Measurements from ENCODE around the gene LSM3.

Gene LSM3

GRCh38 chr3:14157951-14158350, 20.7 kb upstream of the LSM3 start:
- DNase-seq (ENCODE audit: low spot score): no peak

DNA sequence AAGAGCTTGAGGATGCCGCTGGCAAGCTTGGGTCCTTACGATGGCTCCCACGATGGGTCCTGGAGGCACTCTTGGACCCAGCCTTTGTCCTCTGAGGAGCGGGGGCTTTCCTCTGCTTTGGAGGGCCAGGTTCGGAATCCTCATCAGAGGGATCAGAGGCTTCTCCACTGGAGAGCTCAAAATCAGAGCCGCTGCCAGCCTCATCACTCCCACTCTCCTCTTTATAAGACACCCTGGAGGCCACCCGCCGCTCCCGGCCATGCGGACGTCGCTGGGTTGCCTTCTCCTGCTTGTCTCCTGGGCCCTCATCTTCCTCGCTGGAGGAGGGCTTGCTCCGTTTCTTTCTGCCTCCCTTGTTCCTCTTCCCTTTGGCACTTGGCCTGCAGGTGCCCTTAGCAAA, 20.2 kb upstream of the LSM3 start:
- DNase-seq (ENCODE audit: low spot score): no peak

DNA sequence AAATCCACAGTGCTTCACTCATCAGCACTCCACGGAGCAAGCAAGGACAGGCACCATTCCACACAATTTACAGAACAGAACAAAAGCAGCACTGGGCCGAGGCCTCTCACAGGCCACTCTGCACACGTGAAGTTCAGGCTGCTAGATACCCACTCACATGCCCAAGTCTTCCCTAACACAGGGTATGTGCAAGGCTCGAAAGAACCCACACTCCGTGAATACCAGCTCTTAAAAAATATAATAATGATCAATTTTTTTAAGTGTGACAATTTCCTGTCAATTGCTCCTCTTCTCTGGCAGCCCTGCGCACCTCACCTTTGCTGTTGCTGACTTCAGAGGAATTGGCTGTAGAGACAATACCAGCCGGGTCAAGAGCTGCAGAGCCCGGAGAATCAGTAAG, 19.2 kb upstream of the LSM3 start:
- no peak for DNase-seq (ENCODE audit: low spot score)

GRCh38 chr3:14161282-14161681, 17.3 kb upstream of the LSM3 start:
- no peak for DNase-seq (ENCODE audit: low spot score)

DNA sequence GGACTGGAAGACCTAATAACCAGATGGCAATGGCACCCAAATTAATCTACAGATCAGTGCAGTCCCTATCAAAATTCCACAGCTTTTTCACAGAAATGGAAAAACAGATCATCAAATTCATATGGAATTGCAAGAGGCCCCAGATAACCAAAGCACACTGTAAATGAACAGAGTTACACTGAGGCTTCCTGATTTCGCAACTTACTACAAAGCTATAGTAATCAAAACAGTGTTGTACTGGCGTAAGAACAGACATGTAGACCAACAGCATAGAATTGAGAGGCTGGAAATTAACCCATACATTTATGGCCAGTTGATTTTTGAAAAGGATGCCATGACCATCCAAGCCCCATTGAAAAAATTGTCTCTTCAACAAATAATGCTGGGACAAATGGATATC, 16.4 kb upstream of the LSM3 start:
- DNase-seq (ENCODE audit: low spot score): no peak

- DNase-seq (ENCODE audit: low spot score): no peak
These were observed 11.6 kb upstream of the LSM3 start for GRCh38 chr3:14166877-14167603.

DNA sequence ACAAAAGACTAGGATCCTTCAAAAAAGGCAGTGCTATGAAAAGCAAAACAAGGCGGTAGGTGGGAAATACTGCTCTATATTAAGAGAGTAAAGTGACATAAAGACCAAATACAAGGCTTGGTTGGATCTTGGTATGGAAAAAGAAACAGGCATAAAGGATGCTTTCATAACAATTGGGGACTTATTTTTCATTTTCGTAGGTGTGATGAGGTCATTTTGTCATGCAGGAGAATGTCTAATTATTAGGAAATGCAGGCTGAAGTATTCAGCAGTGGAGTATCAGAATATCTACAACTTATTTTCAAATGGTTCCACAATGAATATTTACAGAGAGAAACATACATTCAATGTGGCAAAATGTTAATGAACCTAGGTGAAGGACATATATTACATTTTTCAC, 9.2 kb upstream of the LSM3 start:
- no peak for DNase-seq (ENCODE audit: low spot score)

DNA sequence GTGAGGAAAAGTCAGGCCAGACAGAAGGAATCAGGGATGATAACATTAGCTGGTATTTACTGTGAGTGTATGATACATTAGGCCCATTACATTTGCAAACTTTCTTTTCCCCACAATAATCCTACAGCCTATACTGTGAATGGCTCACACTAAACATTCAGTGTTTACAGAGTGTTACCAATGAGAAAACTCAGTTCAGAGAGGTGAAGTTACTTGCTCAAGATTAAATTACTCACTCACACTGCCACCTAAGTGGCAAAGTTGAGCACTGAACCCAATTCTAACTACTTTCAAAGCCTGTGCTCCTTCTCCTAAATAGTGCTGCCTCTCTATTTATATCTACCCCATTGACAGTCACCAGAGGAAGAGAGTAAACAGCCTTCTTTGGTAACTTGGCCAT, 8.7 kb upstream of the LSM3 start:
- no peak for DNase-seq (ENCODE audit: low spot score)

DNA sequence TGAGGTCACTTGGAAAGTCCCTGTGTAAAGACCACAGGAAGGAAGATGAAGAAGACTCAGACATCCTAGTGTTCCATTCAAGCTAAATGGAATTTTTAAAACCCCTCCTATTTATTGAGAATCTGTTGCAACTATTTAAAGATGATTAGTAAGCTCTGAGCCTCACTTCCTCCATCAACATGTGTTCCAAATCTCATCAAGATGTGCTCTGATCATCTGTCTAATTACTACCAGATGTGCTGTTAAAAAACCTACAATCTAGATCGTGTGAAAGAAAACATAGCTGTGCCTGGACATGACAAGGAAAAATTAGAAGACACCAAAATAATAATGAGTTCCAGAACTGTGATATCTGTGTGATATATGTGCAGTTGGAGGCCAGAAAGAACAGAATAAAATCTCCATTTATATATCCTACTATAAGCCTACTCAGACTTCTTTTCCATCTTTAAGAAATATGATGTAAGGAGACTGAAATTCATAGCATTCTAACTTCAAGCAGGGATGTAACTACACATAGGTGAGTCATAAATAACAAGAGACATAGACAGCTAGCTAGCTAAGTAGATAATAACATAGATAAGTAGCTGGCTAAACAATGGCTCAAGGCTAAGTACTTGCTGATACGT, 8.0 kb upstream of the LSM3 start:
- DNase-seq (ENCODE audit: low spot score): no peak

GRCh38 chr3:14172496-14172895, 6.1 kb upstream of the LSM3 start:
- DNase-seq (ENCODE audit: low spot score): no peak

- DNase-seq (ENCODE audit: low spot score): no peak
These were observed 4.1 kb upstream of the LSM3 start for GRCh38 chr3:14174483-14174882.

DNA sequence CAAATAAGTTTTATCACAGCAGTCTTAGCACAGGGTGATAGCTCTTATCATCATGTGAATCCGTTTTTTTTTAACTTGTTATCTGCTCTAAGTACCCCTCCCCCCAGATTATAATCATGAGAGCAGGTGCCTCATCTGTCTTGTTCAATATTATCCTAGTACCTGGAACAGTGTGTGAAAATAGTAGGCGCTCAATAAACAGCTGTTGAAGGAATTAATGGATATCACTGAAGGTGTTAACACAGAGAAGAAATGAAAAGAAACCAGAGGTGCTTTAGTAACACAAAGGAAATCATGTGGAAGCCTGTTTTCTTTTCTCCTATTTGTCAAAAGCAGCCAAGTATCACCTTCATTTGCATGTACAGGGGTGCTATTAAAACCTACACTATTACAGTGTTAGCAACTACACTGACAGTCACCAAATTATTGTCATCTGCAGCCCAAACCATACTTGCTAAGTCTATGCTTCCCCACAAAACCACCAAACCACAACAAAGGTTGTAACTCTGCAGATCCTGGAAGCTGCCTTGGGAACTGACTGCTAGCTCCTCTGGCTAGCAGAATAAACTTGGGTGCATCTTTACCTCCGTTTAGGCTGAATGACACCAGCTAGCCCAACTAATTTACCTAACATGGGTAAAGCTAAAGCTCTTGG, 3.1 kb upstream of the LSM3 start:
- no peak for DNase-seq (ENCODE audit: low spot score)

DNA sequence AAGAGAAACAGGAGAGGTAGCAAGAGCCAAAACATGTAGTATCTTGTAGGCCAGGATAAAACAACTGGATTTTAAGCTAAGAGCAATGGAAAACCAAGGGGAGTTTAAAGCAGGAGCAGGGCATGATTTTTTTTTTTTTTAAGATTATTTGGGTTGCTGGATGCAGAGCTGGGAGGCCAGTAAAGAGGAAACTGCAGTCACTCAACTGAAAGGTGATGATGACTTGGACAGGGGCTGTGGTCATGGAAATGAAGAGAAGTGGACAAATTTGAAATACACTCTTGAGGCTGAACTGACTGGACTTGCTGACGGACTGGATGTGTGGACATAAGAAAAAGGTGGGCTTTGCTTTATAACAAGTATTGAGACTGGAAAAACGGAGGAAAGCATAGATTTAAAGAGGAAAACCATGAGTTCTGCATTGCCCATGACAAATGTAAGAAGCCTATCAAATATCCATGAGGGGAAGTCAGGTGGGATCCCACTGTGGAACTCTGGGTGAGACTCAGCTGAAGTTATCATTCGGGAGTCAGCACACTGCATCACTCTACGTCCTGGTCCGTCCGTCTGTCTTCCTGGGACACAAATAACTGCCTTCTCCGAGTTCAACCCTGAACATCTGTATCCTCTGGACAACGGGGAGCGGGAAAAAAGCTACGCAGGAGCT, 904 bp upstream of the LSM3 start:
- DNase-seq (ENCODE audit: low spot score): peak; percentile 28

GRCh38 chr3:14179114-14179465, 473 bp downstream of the LSM3 start:
- no peak for DNase-seq (ENCODE audit: low spot score)

DNA sequence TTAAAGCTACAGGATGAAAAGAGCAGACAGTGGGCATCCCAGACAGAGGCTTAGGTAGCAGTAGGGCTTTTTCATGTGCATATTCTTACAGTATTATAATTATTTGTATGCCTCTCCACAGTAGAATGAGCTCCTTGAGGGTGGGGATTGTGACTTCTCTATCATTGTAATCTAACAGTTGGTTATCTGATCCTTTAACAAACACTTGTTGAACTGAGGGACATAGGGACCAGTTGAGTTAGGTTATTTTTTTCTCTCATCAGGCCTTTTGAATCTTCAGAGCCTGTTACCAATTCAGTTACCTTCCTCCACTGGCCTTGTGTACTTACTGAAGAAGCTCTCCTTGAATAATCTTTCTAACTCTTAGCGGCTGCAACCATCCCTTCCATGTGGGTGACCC, 1.2 kb downstream of the LSM3 start:
- DNase-seq (ENCODE audit: low spot score): no peak

DNA sequence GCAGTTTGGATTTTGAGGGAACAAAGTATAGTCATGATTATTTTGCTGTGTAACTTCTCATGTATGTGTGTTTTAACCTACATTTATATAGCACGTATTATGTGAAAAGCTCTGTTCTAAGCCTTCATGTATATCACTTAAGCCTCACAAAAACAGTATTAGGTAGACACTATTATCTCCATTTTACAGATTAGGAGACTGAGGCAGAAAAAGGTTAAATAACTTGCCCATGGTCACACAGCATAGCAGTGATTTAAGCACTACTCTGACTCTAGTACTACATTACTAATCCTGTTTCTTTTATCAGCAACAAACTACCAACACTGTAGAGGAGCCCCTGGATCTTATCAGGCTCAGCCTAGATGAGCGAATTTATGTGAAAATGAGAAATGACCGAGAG, 2.6 kb downstream of the LSM3 start:
- no peak for DNase-seq (ENCODE audit: low spot score)

GRCh38 chr3:14183015-14183577, 4.5 kb downstream of the LSM3 start:
- no peak for DNase-seq (ENCODE audit: low spot score)

- no peak for DNase-seq (ENCODE audit: low spot score)
These were observed 8.3 kb downstream of the LSM3 start for GRCh38 chr3:14186854-14187458.

DNA sequence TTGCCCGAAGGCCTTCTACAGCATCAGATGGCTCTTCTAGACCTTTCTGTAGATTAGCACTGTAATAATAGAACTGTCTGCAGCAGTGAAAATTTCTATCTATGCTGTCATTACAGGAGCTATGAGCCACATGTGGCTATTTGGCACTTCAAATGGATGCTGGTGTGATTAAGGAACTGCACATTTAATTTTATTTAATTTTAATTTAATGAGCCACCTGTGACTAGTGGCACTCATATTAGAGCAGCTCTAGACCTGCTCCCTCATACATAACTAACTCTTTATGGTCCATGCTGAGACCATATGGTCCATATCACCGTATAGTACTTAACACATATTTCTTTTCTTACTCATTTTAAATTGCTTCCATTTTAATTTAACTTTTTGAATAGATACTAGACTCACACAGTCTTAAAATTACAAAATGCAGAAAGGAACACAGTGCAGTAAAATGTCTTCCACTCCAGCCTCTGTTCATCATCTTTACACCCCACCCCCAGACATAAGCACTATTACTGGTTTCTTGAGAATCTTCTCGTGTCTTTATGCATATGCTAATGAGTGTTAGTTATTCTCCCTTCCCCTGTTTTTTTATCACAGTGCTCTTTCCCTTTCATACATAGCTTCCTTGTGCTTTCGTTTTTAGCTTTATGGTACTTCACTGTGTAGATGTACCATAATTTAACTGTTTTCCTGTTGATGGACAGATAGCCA, 9.6 kb downstream of the LSM3 start:
- no peak for DNase-seq (ENCODE audit: low spot score)

- DNase-seq (ENCODE audit: low spot score): no peak
These were observed 16.2 kb downstream of the LSM3 start for GRCh38 chr3:14194865-14195264.

DNA sequence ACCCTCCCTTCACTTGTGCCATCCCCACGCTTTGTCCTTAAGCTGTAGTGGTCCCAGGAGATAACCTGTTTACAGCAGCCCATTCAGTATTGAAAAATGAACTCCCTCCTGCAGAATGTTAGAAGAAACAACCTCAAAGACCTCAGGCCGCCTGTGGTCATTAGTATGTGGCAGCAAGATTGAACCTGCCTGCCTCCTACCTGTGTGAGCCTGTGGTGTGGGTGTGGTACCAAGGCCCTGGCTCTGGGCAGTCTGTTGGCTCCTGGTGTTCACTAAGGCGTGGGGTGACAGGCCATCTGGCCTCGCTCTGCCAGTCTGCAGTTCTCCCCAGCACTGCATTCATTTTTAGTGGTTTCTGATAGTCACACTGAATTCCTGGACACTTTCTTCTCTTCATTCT, 21.0 kb downstream of the LSM3 start:
- DNase-seq (ENCODE audit: low spot score): no peak

DNA sequence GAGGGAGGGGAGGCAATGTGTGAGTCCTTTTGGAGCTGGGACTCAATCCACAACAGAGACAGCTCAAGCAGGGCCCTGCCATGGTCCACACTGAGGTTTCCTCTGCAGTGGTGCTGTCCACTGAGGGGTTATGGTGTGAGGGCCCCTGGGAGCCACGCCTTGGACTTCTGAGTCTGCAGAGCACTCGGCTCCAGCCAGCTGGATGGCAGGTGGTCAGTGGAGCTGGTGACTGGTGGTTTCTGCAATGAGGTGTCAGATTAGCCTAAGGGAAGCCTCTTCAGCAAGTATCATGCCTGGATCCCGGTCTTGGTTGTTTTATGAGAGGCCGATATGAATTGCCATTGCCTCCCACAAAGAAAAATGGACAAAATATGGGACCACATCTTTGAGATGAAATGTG, 21.7 kb downstream of the LSM3 start:
- no peak for DNase-seq (ENCODE audit: low spot score)

Data from LoVo (cell line).